ENCODE data around the gene CD37.

DNA sequence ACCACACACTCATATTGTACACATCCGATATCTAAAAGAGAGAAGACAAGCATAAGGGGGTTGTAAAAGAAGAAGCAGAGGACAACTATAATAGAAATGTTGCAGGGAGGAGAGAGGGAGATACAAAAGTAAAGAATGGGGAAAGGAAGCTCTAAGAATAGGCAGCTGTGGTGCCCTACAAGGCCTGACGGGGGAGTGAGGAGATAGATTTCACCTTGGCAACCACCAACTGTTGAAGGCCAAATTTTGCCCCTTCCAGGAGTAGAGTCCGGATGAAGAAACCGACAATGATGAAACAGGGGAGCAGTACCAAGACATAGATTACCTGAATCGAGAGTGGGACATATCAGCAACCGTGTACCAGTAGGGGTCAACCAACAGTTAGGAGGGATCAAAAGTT, 26.1 kb upstream of the CD37 start:
- no peak for TF ChIP-seq SP1 (IDR thresholded peaks at IDR 0.05; ENCODE audit: low read depth, low read length)
- TF ChIP-seq, protein P1, sequence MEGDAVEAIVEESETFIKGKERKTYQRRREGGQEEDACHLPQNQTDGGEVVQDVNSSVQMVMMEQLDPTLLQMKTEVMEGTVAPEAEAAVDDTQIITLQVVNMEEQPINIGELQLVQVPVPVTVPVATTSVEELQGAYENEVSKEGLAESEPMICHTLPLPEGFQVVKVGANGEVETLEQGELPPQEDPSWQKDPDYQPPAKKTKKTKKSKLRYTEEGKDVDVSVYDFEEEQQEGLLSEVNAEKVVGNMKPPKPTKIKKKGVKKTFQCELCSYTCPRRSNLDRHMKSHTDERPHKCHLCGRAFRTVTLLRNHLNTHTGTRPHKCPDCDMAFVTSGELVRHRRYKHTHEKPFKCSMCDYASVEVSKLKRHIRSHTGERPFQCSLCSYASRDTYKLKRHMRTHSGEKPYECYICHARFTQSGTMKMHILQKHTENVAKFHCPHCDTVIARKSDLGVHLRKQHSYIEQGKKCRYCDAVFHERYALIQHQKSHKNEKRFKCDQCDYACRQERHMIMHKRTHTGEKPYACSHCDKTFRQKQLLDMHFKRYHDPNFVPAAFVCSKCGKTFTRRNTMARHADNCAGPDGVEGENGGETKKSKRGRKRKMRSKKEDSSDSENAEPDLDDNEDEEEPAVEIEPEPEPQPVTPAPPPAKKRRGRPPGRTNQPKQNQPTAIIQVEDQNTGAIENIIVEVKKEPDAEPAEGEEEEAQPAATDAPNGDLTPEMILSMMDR (IDR thresholded peaks at IDR 0.05 in 2 of 3, conservative IDR thresholded peaks at IDR 0.05 in 1 of 3; ENCODE audit: control insufficient read depth in 2 of 3, extremely low read depth in 1 of 3, insufficient read depth in 1 of 3, low read depth in 3 of 3, low read length in 3 of 3): peak in 1 of 3 experiments; percentile 27; a peak in 1 of 6 replicates
- TF ChIP-seq SMC3 (IDR thresholded peaks at IDR 0.05; ENCODE audit: borderline replicate concordance, low read length): no peak
- no peak for TF ChIP-seq GABPA (IDR thresholded peaks at IDR 0.05; ENCODE audit: low read depth)
- TF ChIP-seq, protein P2, sequence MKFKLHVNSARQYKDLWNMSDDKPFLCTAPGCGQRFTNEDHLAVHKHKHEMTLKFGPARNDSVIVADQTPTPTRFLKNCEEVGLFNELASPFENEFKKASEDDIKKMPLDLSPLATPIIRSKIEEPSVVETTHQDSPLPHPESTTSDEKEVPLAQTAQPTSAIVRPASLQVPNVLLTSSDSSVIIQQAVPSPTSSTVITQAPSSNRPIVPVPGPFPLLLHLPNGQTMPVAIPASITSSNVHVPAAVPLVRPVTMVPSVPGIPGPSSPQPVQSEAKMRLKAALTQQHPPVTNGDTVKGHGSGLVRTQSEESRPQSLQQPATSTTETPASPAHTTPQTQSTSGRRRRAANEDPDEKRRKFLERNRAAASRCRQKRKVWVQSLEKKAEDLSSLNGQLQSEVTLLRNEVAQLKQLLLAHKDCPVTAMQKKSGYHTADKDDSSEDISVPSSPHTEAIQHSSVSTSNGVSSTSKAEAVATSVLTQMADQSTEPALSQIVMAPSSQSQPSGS (IDR thresholded peaks at IDR 0.05; ENCODE audit: low read length): no peak
- no peak for TF ChIP-seq EZH2 (IDR thresholded peaks at IDR 0.05; ENCODE audit: borderline replicate concordance, control insufficient read depth, low read depth, low read length)
- TF ChIP-seq NFIC (IDR thresholded peaks at IDR 0.05; ENCODE audit: low read depth, low read length): no peak
- TF ChIP-seq MEF2A (IDR thresholded peaks at IDR 0.05; ENCODE audit: insufficient read depth, low read depth, low read length): no peak
- TF ChIP-seq STAT1 (conservative IDR thresholded peaks at IDR 0.05): no peak
- no peak for TF ChIP-seq BACH1 (IDR thresholded peaks at IDR 0.05; ENCODE audit: borderline replicate concordance)
- no peak for TF ChIP-seq CBFB (IDR thresholded peaks at IDR 0.05; ENCODE audit: low read depth)
- TF ChIP-seq BHLHE40 (IDR thresholded peaks at IDR 0.05; ENCODE audit: borderline replicate concordance in 1 of 2, low read depth in 2 of 2, low read length in 1 of 2): no peak
- no peak for TF ChIP-seq GATAD2B (conservative IDR thresholded peaks at IDR 0.05; ENCODE audit: low read depth)
- no peak for TF ChIP-seq POLR2AphosphoS5 (IDR thresholded peaks at IDR 0.05; ENCODE audit: low read length)

Data from GM12878 (cell line).